GM21723 (cell line): ENCODE results near the gene EVPL.
"Not testable (repeated sequence)": the region's sequence is repeated elsewhere in the genome, so short reads cannot be mapped to it uniquely, and the experiment has no call there.

Source experiments
- ATAC-seq: cut with Tn5 transposase; IDR thresholded peaks from one replicate; pipeline ENCODE4 v1.9.1; 2021; ENCODE audit warnings: mild to moderate bottlenecking, moderate library complexity; ENCODE audit not compliant: unreplicated experiment

The EVPL gene

DNA sequence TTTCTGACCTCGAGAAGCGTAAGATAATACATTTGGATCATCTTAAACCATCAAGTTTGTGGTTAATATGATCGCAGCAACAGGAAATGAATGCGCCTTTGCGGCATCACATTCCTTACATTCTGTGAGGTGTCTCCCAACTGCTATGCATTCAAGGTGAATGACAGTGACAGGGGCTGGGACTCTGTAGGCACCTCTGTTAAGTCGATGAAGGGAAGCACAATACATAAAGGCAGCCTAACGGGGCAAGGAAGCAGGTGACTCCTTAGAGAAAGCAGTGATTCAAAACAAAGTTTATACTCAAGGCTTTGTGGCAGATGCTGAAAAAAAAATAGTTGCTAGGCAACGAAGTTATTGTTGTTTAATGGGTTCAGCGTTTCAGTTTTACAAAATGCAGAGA is 21.6 kb upstream of the EVPL start:
- no peak for ATAC-seq

DNA sequence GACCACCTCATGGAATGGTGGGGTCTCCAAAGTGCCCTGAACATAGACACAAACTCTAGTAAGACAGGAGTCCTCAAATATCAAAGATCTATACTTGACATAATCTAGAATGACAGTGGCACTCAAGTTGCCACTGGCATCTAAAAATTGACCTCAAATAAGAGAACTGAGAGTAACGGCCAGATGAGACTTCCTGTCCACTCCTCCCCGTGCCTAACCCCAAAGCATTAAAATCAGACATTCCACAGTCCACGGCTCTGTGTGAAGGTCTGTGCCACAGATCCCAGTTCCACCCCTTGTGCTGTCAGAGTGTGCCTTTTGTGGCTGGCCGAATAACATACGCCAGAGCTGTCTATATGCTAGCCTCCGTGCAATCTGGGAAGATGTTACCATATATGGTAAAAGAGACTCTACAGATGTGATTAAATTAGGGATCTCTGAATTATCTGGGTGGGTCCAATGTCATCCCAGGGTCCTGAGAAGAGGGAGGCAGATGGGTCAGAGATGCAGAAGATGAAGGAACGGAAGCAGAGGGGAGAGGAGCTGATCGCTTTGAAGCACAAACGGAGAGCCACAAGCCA is 21.0 kb upstream of the EVPL start:
- no peak for ATAC-seq

DNA sequence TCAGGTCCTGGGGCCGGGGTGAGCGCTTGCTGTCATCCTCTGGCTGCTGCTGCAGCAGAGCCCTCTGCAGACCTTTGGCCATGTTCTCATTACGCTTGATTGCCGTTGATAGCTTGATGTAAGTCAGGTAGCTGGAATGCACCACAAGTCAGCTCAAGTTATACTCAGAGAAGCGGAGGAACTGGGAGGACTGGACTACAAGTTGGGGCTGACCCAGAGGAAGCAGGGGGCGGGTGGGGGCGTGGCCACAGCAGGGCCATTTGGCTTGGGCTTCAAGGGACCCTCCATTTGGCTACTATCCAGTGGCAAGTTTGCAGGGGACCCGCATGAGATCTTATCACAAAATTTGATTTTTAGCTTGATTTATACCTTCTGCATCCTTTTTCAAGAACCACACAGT is 19.0 kb upstream of the EVPL start:
- no peak for ATAC-seq

- not testable (repeated sequence) for ATAC-seq
Measured at GRCh38 chr17:76044475-76045007, 17.4 kb upstream of the EVPL start.

DNA sequence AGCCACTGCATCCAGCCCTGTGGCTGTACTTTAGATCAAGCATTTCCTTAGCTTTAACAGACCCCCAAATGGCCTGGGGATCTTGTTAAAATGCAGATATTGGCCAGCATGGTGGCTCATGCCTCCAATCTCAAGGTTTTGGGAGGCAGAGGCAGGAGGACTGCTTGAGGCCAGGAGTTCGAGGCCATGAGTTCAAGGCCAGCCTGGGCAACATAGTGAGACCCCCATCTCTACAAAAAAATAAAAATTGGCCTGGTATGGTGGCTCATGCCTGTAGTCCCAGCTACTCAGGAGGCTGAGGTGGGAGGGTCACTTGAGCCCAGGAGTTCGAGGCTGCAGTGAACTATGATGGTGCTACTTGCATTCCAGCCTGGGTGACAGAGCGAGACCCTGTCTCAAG is 15.8 kb upstream of the EVPL start:
- not testable (repeated sequence) for ATAC-seq

DNA sequence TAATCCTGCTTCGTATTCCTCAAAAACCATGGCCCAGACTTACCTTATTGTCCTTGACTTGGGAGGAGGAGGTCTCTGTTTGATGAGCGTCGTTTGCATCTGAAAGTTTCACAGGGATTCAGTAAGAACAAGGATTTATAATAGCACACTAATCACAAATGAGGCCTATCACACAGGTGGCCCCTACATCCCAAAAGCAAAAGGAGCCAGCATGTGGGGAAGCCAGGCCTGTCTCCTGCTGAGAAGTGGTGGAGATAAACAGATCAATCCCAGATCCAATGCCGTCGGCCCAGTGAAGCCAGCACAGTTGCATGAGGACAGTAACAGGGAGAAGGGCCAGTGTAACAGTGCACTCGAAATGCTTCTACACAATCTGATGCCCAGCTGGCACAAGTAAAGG is 13.3 kb upstream of the EVPL start:
- ATAC-seq: no peak

DNA sequence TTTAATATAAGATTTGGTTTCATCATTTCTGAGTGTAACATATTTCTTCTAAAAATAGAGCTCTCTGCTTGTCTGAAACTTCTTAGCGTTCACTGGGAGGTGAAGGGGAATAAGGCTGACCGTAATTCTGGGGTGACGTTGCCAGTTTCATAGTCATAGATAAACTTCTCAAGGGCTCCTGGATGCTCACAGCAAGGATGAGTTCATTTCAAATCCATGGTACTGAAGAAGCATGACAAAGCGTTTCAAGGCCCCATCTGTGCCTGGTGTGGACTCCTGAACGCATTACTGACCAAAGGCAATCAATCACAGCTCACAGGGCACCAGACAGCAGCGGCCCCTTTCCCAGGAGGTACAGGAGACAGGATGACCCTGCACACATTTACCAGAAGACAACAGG is 12.0 kb upstream of the EVPL start:
- ATAC-seq: no peak

DNA sequence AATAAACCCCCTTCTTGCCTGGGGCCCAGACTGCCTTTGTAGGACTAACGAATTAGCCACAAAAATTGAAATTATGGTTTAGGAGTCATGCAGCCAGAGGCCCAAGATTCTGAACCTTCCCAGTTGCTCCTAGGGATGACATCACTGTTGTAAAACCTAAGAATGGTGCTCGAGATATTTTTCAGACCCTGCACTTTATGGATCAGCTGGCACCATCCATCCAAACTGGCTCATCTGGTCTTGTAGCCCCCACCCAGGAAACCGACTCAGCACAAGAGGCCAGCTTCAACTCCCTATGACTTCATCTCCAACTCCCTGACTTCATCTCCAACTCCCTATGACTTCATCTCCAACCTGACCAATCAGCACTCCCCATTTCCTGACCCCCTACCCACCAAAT is 10.9 kb upstream of the EVPL start:
- ATAC-seq: no peak

- ATAC-seq: no peak
Measured at GRCh38 chr17:76036497-76037261, 9.6 kb upstream of the EVPL start.

DNA sequence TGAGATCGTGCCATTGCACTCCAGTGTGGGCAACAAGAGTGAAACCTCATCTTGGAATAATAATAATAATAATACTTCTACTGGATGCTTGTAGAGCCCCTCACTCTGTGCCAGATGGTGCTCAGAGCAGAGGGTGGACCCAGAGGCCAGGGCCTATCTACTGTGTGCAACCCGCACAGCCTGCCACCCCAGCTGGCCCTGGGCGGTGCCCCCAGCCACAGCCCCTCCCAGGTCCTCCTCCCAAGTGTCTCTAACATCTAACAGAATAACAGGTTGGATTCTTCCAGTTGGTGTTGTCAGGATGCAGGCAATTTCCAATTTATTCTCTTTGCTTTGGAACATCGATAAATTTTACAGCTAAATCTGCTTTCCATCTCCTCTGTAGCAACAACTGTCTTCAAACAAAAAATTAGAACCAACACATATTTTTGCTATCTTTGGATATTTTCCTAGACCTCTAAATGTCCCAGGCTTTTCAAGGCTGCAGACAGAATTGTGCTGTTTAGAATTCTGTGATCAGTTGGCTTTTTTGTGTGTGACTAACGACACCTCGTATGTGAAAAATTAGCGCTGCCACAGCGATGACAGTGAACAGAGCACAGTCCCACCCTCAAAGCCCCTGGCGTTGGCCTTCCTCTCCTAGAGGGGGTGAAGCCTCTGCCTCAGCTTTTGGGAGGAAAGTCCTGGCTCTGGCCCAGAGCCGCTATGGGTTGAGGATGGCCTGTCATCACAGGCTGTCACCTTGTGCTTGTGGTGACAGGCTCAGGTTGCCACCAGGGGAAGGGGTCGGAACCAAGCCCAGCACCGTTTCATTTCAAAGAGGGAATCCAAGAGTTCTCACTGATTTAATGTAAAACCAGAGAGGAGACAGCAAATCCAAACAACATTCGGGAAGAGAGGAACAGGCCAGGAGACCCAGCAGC is 7.6 kb upstream of the EVPL start:
- ATAC-seq: no peak

- no peak for ATAC-seq
Measured at GRCh38 chr17:76033139-76033538, 6.0 kb upstream of the EVPL start.

DNA sequence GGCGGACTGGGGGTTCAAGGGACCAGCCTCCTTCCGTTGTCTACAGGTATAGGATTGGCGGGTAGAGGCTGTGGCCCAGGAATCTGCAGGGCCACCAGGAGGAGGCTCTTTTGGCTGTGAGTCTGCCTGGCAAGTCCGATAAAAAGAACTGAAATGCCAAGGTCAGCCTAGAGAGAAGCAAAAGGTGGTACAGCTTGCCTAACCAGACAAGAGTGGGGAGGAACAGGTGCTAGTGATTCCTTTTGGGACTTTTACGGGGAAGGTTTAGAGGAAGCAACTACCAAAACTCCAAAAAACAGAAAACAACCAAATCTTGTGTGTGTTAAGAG is 5.6 kb upstream of the EVPL start:
- no peak for ATAC-seq

DNA sequence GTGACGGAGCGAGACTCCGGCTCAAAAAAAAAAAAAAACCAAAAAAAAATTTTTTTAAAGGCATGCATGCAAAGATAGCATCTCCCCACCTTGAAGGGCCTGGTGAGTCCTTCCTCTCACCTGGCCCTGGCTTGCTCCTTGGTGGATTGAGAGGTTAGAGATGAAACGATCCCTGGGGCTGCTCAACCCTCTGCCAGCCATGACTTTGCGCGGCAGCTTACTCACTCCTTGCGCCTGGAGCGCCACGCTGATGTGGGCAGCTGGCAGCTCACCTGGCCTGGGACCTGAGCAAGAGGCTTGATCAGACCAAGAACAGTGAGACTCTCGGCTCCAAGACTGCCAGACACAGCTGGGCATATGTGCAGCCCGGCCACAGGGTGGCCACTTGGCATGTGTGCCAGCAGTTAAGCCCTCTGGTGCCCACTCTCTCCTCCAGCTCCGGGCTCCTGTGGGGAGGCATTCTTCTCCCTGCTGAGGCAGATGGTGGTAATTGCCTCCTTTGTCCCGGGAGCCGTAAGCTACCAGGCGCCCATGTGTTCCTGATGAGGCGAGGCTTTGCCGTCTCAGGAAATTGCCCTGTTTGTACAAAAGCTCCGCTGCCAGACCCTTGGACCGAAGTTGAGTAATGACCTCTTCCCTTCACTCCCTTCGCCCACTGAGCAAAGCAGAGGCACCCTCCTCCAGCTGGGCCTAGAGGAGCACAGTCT is 5.1 kb upstream of the EVPL start:
- no peak for ATAC-seq

- ATAC-seq: no peak
Measured at GRCh38 chr17:76026714-76027158, 370 bp downstream of the EVPL start.

- ATAC-seq: no peak
Measured at GRCh38 chr17:76025294-76025693, 1.8 kb downstream of the EVPL start.

- no peak for ATAC-seq
Measured at GRCh38 chr17:76024353-76024752, 2.8 kb downstream of the EVPL start.

DNA sequence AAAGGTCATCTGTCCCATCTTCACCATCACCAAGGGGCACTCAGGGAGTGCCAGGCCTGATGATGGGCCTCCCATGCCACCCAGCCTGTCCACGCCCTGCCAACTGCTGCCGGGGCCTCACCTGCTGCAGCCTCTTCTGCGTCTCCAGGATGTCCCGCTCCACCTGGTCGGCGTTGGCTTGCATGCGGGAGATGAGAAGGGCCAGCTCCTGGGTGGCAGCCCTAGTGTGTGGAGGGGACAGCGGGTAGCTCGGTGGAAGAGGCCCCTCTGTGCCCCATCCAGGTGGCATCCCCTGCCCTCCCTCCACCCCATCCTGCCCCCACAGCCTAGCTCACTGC is 3.2 kb downstream of the EVPL start:
- no peak for ATAC-seq

DNA sequence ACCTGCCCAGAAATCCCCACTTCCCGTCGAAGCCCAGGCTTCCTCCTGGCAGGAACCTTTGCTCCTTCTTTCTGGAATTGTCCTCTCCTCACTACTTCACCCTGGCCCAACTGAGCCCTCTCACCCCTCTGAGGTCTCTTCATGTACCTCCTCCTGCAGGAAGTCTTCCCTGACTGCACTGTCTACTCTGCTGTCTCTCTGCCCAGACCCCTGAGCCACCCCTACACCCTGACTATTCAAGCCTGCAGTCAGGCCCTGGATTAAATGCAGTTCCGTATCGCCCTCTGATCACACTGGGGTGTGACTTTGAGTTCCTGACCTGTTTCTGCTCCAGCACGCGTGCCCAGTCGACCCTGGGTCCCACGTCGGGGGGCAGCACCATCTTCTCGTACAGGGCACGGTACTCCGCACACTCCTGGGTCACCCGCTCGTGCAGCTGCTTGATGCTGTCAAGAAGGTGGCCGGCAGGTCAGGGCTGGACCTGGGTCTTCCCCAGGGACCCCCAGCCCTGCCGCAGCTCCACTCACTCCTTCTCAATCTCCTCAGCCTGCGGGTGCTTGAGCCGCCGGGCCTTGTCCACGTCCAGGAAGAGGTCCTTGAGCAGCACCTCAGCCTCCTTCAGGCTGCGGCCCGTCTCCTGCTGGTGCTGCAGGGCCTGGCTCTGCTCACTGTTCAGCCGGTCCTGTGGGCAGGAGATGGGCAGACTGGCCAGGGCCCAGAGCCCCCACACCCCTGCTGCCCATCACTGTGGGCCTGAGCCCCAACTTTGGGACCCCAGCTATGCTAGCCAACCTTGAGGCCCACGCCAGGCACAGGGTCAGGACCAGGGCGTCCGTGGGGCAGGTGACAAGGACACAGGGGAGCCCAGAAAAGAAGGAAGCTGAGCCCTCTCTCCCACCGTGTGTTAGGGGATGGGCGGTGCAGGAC is 3.9 kb downstream of the EVPL start:
- no peak for ATAC-seq

GRCh38 chr17:76022285-76022684 is 4.8 kb downstream of the EVPL start:
- ATAC-seq: no peak

GRCh38 chr17:76019833-76020467 is 7.2 kb downstream of the EVPL start:
- no peak for ATAC-seq
